ENCODE measurements around the gene SLC28A1. TPM values are rescaled to one million over a fixed set of nuclear protein-coding genes. Genes with fewer than 3 reads are reported as not detected.
"Not testable (repeated sequence)": the region's sequence is repeated elsewhere in the genome, so short reads cannot be mapped to it uniquely, and the experiment has no call there.

The SLC28A1 gene
- total RNA-seq, 4 donors from 2014 or later = 0.22 to 0.42 TPM; not detected in 2

DNA sequence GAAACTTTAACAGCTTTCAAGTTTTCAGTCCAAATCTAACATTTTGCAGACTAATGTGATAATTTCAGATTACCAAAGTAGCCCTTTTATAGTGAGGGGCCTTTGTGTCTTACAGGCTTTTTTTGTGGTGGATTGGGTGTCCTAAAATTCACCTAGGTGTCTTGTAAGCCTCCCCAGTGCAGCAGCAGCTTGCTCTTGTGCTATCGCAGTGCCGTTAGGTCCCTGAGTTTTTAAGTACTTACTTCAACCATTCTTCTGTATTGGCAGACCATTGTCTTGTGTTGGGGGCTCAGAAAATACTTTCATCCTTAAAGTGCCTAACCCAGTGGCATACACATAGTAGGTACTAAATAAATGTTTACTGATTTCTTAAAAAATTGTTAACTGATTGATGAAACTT lies 99.2 kb downstream of the SLC28A1 start:
- 33 to 63% methylated on average over 2 of the region's 2 CpGs for WGBS, 2 donors
- H3K27ac ChIP-seq = peak overlapping the region in 2 of 4 donors; percentile 96 to 98
- DNase-seq (ENCODE audit: low spot score in 2 of 2) = no peak
- H3K9me3 ChIP-seq = no peaks in the 10 kb centered on the region
- peaks cover 0 to 54% (median 25%) of the 10 kb centered on the region in 4 donors for H3K4me1 ChIP-seq
- H3K27me3 ChIP-seq = no peaks in the 10 kb centered on the region
- no peaks in the 10 kb centered on the region for H3K36me3 ChIP-seq
- TF ChIP-seq EP300 (IDR thresholded peaks at IDR 0.05) (no peak), CTCF (IDR thresholded peaks at IDR 0.05) (no peak), POLR2A (IDR thresholded peaks at IDR 0.05) (no peak)
- H3K4me3 ChIP-seq = peak overlapping the region; percentile 83 to 97 (median 90)

DNA sequence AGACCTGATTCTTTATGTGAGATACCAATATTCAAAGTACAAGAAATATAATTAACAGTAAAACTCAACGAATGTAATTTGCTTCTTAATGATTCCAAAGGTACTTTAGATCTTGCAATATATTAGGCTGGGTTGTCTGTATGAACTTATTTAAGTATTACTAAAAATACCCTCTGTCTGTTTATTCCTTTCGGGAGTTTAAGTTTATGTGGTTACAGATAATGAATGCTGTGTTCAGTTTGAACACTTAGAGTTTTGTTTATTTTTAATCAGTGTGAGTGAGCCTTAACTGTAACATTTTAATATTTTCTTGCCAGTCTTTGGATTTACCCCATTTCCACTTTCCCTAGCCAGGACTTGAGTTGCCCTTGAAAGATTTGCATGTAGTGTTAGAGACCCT lies 100.7 kb downstream of the SLC28A1 start:
- DNase-seq (ENCODE audit: low spot score in 2 of 2) = no peak
- H3K27ac ChIP-seq = no peak overlapping the region
- no peaks in the 10 kb centered on the region for H3K9me3 ChIP-seq
- no peaks in the 10 kb centered on the region for H3K36me3 ChIP-seq
- no peaks in the 10 kb centered on the region for H3K27me3 ChIP-seq
- no peak overlapping the region for H3K4me3 ChIP-seq
- 41 to 47% methylated on average over 2 of the region's 2 CpGs for WGBS, 2 donors
- TF ChIP-seq CTCF (IDR thresholded peaks at IDR 0.05) (no peak), POLR2A (IDR thresholded peaks at IDR 0.05) (no peak), EP300 (IDR thresholded peaks at IDR 0.05) (no peak)
- H3K4me1 ChIP-seq = peaks cover 0 to 51% (median 22%) of the 10 kb centered on the region in 4 donors

GRCh38 chr15:84987351-84987750 lies 102.9 kb downstream of the SLC28A1 start:
- H3K4me1 ChIP-seq = peaks cover 0 to 63% (median 29%) of the 10 kb centered on the region in 4 donors
- not testable (repeated sequence) for H3K9me3 ChIP-seq; DNase-seq (ENCODE audit: low spot score in 2 of 2); H3K27me3 ChIP-seq; H3K36me3 ChIP-seq; H3K4me3 ChIP-seq; H3K27ac ChIP-seq
- WGBS, 2 donors = 91 to 95% methylated on average over 9 of the region's 9 CpGs

- Histone ChIP-seq H3K4me3 (no peak overlapping the region), H3K36me3 (no peaks in the 10 kb centered on the region), H3K27ac (no peak overlapping the region), H3K9me3 (no peaks in the 10 kb centered on the region), H3K4me1 (peaks cover 0 to 64% (median 29%) of the 10 kb centered on the region in 4 donors), H3K27me3 (no peaks in the 10 kb centered on the region)
- TF ChIP-seq POLR2A (IDR thresholded peaks at IDR 0.05) (no peak), EP300 (IDR thresholded peaks at IDR 0.05) (no peak), CTCF (IDR thresholded peaks at IDR 0.05) (no peak)
- DNase-seq (ENCODE audit: low spot score in 2 of 2) = no peak
- WGBS, 2 donors = 80 to 92% methylated on average over 3 of the region's 3 CpGs
Observed at GRCh38 chr15:84987949-84988624, 103.6 kb downstream of the SLC28A1 start.

DNA sequence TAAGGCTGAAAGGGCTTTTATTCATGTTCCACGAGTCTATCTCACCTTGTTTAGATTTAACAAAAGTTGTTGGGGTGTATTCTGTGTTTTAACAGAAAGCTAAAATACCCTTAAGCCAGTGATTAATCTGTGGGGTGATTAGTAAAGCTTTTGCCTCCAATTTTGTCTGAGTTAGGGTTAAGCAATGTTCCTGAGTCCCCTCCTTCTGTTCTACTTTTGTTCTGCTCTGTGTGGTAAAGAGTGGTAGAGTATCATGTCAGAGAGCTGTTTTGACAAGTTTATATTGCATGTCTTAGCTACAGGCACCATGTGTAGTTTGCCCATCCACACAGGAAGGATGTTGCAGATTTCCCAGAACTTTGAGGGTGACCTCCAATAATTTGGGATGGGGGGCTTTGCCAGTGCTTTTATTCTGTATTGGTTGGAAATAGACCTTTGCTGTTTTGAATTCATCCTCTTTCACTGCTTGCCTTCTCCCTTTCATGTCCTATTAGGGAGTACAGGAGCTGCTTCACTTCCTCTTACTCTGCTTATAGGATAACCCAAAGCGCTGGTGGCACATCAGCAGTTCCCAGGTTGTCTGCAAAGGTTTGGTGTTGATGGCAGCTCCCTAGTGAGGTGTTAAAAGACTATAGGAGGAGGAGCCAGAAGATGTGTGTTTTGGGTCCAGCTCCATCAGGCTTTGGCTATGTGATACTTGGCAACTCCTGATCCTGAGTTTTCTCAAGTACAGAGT lies 104.6 kb downstream of the SLC28A1 start:
- Histone ChIP-seq H3K4me3 (no peak overlapping the region), H3K9me3 (no peaks in the 10 kb centered on the region), H3K4me1 (peaks cover 0 to 56% (median 29%) of the 10 kb centered on the region in 4 donors), H3K36me3 (no peaks in the 10 kb centered on the region), H3K27ac (no peak overlapping the region), H3K27me3 (no peaks in the 10 kb centered on the region)
- TF ChIP-seq EP300 (IDR thresholded peaks at IDR 0.05) = no peak
- no peak for TF ChIP-seq POLR2A (IDR thresholded peaks at IDR 0.05)
- no peak for TF ChIP-seq CTCF (IDR thresholded peaks at IDR 0.05)
- DNase-seq (ENCODE audit: low spot score in 2 of 2) = no peak
- WGBS, 2 donors = 89 to 93% methylated on average over 2 of the region's 2 CpGs
